Skeletal muscle cell (primary cell): Measurements from ENCODE around the gene PIGC.

Experiments
- DNase-seq: peaks from one replicate; pipeline ENCODE4 v3.0.0-alpha.2; 2010; ENCODE audit warnings: low read depth
- H3K4me3 ChIP-seq: 2 replicates; pipeline ENCODE4 v1.5.1; 2011; ENCODE audit warnings: low read depth, mild to moderate bottlenecking, control low read depth, low read length, moderate library complexity

PIGC gene

GRCh38 chr1:172468296-172468695 lies 24.4 kb upstream of the PIGC start:
- no peak for DNase-seq

GRCh38 chr1:172467446-172467845 lies 23.6 kb upstream of the PIGC start:
- no peak for DNase-seq
- no peak overlapping the region for H3K4me3 ChIP-seq

More at GRCh38 chr1:172468296-172468695, 24.4 kb upstream of the PIGC start:
- no peak overlapping the region for H3K4me3 ChIP-seq

- DNase-seq, result no peak
- no peak overlapping the region for H3K4me3 ChIP-seq
Measured at GRCh38 chr1:172466795-172467407, 23.0 kb upstream of the PIGC start.

GRCh38 chr1:172465617-172466016 lies 21.7 kb upstream of the PIGC start:
- no peak overlapping the region for H3K4me3 ChIP-seq
- DNase-seq, result no peak

GRCh38 chr1:172460887-172461315 lies 17.0 kb upstream of the PIGC start:
- DNase-seq, result no peak
- H3K4me3 ChIP-seq, result no peak overlapping the region

- H3K4me3 ChIP-seq, result no peak overlapping the region
- no peak for DNase-seq
Measured at GRCh38 chr1:172460177-172460576, 16.3 kb upstream of the PIGC start.

GRCh38 chr1:172457479-172458130 lies 13.7 kb upstream of the PIGC start:
- no peak for DNase-seq
- H3K4me3 ChIP-seq, result no peak overlapping the region

GRCh38 chr1:172456344-172456769 lies 12.5 kb upstream of the PIGC start:
- no peak overlapping the region for H3K4me3 ChIP-seq
- no peak for DNase-seq

GRCh38 chr1:172455451-172455850 lies 11.6 kb upstream of the PIGC start:
- no peak overlapping the region for H3K4me3 ChIP-seq
- no peak for DNase-seq

- H3K4me3 ChIP-seq, result no peak overlapping the region
- no peak for DNase-seq
Measured at GRCh38 chr1:172453607-172454006, 9.7 kb upstream of the PIGC start.

GRCh38 chr1:172453153-172453545 lies 9.3 kb upstream of the PIGC start:
- H3K4me3 ChIP-seq, result no peak overlapping the region
- DNase-seq, result no peak

- no peak for DNase-seq
- no peak overlapping the region for H3K4me3 ChIP-seq
Measured at GRCh38 chr1:172452536-172453152, 8.8 kb upstream of the PIGC start.

GRCh38 chr1:172451002-172451443 lies 7.2 kb upstream of the PIGC start:
- DNase-seq, result no peak

GRCh38 chr1:172450524-172450885 lies 6.6 kb upstream of the PIGC start:
- H3K4me3 ChIP-seq, result no peak overlapping the region
- DNase-seq, result no peak

More at GRCh38 chr1:172451002-172451443, 7.2 kb upstream of the PIGC start:
- no peak overlapping the region for H3K4me3 ChIP-seq

GRCh38 chr1:172449585-172450523 lies 6.0 kb upstream of the PIGC start:
- DNase-seq, result no peak
- H3K4me3 ChIP-seq, result no peak overlapping the region

GRCh38 chr1:172448995-172449584 lies 5.2 kb upstream of the PIGC start:
- H3K4me3 ChIP-seq, result no peak overlapping the region
- DNase-seq, result no peak

GRCh38 chr1:172447641-172448040 lies 3.8 kb upstream of the PIGC start:
- no peak for DNase-seq

GRCh38 chr1:172446547-172446946 lies 2.7 kb upstream of the PIGC start:
- no peak for DNase-seq
- H3K4me3 ChIP-seq, result no peak overlapping the region

More at GRCh38 chr1:172447641-172448040, 3.8 kb upstream of the PIGC start:
- H3K4me3 ChIP-seq, result no peak overlapping the region

- DNase-seq, result no peak
- H3K4me3 ChIP-seq, result peak overlapping the region; percentile 85
Measured at GRCh38 chr1:172442843-172443565, 865 bp downstream of the PIGC start.
